ENCODE results near the gene COG1.

GRCh38 chr17:73179387-73179786 lies 13.5 kb upstream of the COG1 start:
- TF ChIP-seq CTCF (IDR thresholded peaks at IDR 0.05) (no peak), POLR2A (IDR thresholded peaks at IDR 0.05) (no peak)

Measured in esophagus squamous epithelium (tissue), 4 donors.